Measurements from ENCODE around the gene PTER.

Gene PTER

DNA sequence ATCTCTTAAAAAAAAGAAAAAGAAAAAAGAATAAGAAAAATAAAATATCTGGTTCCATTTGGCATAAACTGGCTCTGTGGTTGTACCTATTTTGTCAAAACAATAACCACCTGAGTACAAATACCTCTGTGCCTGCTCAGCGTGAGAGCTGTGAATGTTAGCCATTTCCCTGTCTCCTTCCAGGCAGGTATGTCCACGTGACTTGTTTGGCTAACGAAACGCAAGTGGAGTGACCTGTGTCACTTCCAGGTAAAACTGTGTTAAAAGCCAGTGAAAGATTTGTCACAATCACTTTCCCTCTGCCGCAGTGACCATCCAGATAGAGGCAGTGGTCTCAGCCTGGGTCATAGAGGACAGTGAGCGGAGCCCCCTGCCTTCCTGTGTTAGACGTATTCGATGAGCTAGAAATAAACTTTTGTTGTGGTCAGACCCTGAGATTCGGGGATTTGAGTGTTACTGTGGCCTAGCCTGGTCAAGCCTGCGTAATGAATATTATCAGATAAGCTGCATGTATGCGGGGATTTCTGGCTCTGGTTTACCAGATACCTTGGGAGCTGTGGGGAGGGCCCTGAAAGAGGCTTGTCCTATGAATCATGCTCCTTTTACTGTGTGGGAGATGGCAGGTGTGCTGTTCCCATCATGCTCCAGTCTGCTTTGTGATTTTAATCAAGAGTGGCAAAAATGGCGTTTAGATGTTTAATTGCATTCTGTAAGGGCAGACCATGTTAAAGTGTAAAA, 3.8 kb downstream of the PTER start:
- no peak overlapping the region for H3K9ac ChIP-seq (ENCODE audit: low read length)
- H3F3A ChIP-seq (ENCODE audit: insufficient read depth, low read length): no peaks in the 10 kb centered on the region
- no peaks in the 10 kb centered on the region for H3K9me3 ChIP-seq (ENCODE audit: low read length)
- no peak overlapping the region for H2AFZ ChIP-seq (ENCODE audit: low read length)
- H3K4me3 ChIP-seq (ENCODE audit: low read depth, low read length, poor library complexity, severe bottlenecking): peak overlapping the region; percentile 26
- peak overlapping the region; percentile 44 for H3K4me2 ChIP-seq (ENCODE audit: low read length)
- no peaks in the 10 kb centered on the region for H4K20me1 ChIP-seq (ENCODE audit: insufficient read depth, low read length)
- TF ChIP-seq, protein P1, sequence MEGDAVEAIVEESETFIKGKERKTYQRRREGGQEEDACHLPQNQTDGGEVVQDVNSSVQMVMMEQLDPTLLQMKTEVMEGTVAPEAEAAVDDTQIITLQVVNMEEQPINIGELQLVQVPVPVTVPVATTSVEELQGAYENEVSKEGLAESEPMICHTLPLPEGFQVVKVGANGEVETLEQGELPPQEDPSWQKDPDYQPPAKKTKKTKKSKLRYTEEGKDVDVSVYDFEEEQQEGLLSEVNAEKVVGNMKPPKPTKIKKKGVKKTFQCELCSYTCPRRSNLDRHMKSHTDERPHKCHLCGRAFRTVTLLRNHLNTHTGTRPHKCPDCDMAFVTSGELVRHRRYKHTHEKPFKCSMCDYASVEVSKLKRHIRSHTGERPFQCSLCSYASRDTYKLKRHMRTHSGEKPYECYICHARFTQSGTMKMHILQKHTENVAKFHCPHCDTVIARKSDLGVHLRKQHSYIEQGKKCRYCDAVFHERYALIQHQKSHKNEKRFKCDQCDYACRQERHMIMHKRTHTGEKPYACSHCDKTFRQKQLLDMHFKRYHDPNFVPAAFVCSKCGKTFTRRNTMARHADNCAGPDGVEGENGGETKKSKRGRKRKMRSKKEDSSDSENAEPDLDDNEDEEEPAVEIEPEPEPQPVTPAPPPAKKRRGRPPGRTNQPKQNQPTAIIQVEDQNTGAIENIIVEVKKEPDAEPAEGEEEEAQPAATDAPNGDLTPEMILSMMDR (IDR thresholded peaks at IDR 0.05; ENCODE audit: low read length): no peak
- TF ChIP-seq EZH2 (IDR thresholded peaks at IDR 0.05; ENCODE audit: borderline replicate concordance, low read length): no peak
- no peaks in the 10 kb centered on the region for H3K9me2 ChIP-seq (ENCODE audit: low read depth, low read length)
- H3K36me3 ChIP-seq (ENCODE audit: insufficient read depth, low read length): peaks cover 43% of the 10 kb centered on the region
- peaks cover 46% of the 10 kb centered on the region for H3K4me1 ChIP-seq (ENCODE audit: insufficient read depth, low read length, severe bottlenecking)
- H3K27ac ChIP-seq (ENCODE audit: low read depth, low read length, poor library complexity, severe bottlenecking): no peak overlapping the region
- H3K27me3 ChIP-seq (ENCODE audit: insufficient read depth, low read length): no peaks in the 10 kb centered on the region
- H3K79me2 ChIP-seq (ENCODE audit: insufficient read depth, low read length): peaks cover 50% of the 10 kb centered on the region

DNA sequence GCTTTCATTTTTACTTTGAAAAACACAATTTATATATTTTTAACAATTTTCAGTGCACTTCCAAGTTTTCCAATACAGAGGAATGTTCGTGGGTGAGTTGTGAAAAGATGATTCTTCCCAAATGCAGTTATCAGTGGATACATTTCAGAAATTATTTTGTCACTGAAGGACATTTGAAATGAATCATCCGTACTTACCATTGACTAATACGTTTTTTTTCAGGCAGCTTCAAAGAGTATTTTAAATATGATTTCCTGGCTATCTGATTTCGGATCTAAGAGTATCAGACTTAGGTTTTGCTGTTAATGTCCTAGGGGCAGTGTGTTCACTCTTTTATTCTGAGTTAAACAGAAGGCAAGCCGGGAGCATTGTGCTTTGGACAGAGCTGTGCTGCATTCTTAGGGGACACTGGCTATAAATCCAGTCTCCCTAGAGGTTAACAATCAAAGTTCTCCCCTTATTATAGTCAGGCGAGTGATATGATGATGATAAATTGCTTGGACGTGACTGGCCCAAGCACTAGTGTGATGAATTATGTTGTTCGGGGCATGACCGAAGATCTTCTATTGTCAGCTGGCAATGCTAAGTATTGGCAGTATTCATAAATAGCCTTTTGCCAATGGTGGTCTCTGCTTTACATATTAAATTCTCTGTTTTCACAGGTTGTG, 4.5 kb downstream of the PTER start:
- no peaks in the 10 kb centered on the region for H3F3A ChIP-seq (ENCODE audit: insufficient read depth, low read length)
- H3K4me2 ChIP-seq (ENCODE audit: low read length): no peak overlapping the region; the same call in 1 of the 2 replicates
- no peaks in the 10 kb centered on the region for H4K20me1 ChIP-seq (ENCODE audit: insufficient read depth, low read length)
- H3K27ac ChIP-seq (ENCODE audit: low read depth, low read length, poor library complexity, severe bottlenecking): no peak overlapping the region
- peaks cover 51% of the 10 kb centered on the region for H3K79me2 ChIP-seq (ENCODE audit: insufficient read depth, low read length)
- H3K4me1 ChIP-seq (ENCODE audit: insufficient read depth, low read length, severe bottlenecking): peaks cover 44% of the 10 kb centered on the region
- H3K36me3 ChIP-seq (ENCODE audit: insufficient read depth, low read length): peaks cover 46% of the 10 kb centered on the region
- H3K9me2 ChIP-seq (ENCODE audit: low read depth, low read length): no peaks in the 10 kb centered on the region
- no peaks in the 10 kb centered on the region for H3K9me3 ChIP-seq (ENCODE audit: low read length)
- no peak overlapping the region for H3K9ac ChIP-seq (ENCODE audit: low read length)
- no peaks in the 10 kb centered on the region for H3K27me3 ChIP-seq (ENCODE audit: insufficient read depth, low read length)
- no peak overlapping the region for H2AFZ ChIP-seq (ENCODE audit: low read length)
- no peak for TF ChIP-seq EZH2 (IDR thresholded peaks at IDR 0.05; ENCODE audit: borderline replicate concordance, low read length)
- TF ChIP-seq, protein P1 (IDR thresholded peaks at IDR 0.05; ENCODE audit: low read length): no peak
- H3K4me3 ChIP-seq (ENCODE audit: low read depth, low read length, poor library complexity, severe bottlenecking): no peak overlapping the region

DNA sequence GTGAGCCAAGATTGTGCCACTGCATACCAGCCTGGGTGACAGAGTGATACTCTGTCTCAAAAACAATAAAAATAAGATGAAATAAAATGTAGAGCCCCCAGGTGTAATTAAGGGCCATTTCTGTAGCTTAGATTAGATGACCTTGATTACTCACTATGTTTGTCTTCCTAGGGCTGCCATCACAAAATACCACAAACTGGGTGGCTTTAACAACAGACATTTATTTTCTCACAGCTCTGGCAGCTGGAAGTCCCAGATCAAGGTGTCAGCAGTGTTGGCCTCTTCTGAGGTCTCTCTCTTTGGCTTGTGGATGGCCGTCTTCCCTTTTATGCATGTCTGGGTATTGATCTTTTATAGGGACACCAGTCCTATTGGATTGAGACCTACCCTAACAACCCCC, 6.1 kb downstream of the PTER start:
- no peak overlapping the region for H3K4me3 ChIP-seq (ENCODE audit: low read depth, low read length, poor library complexity, severe bottlenecking)
- H3K79me2 ChIP-seq (ENCODE audit: insufficient read depth, low read length): peaks cover 56% of the 10 kb centered on the region
- H3K9me3 ChIP-seq (ENCODE audit: low read length): no peaks in the 10 kb centered on the region
- H4K20me1 ChIP-seq (ENCODE audit: insufficient read depth, low read length): no peaks in the 10 kb centered on the region
- H3K9me2 ChIP-seq (ENCODE audit: low read depth, low read length): no peaks in the 10 kb centered on the region
- no peak overlapping the region for H2AFZ ChIP-seq (ENCODE audit: low read length)
- no peaks in the 10 kb centered on the region for H3K27me3 ChIP-seq (ENCODE audit: insufficient read depth, low read length)
- no peak overlapping the region for H3K4me2 ChIP-seq (ENCODE audit: low read length)
- H3F3A ChIP-seq (ENCODE audit: insufficient read depth, low read length): no peaks in the 10 kb centered on the region
- H3K36me3 ChIP-seq (ENCODE audit: insufficient read depth, low read length): peaks cover 59% of the 10 kb centered on the region
- no peak overlapping the region for H3K9ac ChIP-seq (ENCODE audit: low read length)
- H3K27ac ChIP-seq (ENCODE audit: low read depth, low read length, poor library complexity, severe bottlenecking): no peak overlapping the region
- peaks cover 33% of the 10 kb centered on the region for H3K4me1 ChIP-seq (ENCODE audit: insufficient read depth, low read length, severe bottlenecking)
- TF ChIP-seq, protein P1 (IDR thresholded peaks at IDR 0.05; ENCODE audit: low read length): no peak
- TF ChIP-seq EZH2 (IDR thresholded peaks at IDR 0.05; ENCODE audit: borderline replicate concordance, low read length): no peak
